GM23338 (cell line): ENCODE results near the gene SFTA2. TPM values are rescaled to one million over a fixed set of nuclear protein-coding genes. Genes with fewer than 3 reads are reported as not detected.

Source experiments
- ATAC-seq: fragments of 200-7000 bp; cut with Tn5 transposase; 3 replicates; pipeline ENCODE4 v1.9.1; 2020
- DNase-seq: peaks from one replicate; pipeline ENCODE4 v3.0.0-alpha.2; 2015; ENCODE audit warnings: low spot score
- H2AFZ ChIP-seq: fragments of 200-600 bp; sonication (generic); 2 replicates; pipeline ENCODE4 v1.8.0; 2016; ENCODE audit warnings: antibody characterized with exemption, mild to moderate bottlenecking, moderate library complexity
- H3F3A ChIP-seq: fragments of 200-600 bp; sonication (generic); replicated peaks from 2 replicates; pipeline ENCODE4 v1.8.0; 2017; ENCODE audit warnings: antibody characterized with exemption, mixed run types, low read depth
- H3K27ac ChIP-seq: fragments of 200-600 bp; sonication (generic); 2 replicates; pipeline ENCODE4 v1.6.1; 2016; ENCODE audit warnings: low read depth
- H3K27me3 ChIP-seq: fragments of 200-600 bp; sonication (generic); 2 replicates; pipeline ENCODE4 v1.8.0; 2016; ENCODE audit warnings: mild to moderate bottlenecking, mixed run types, moderate library complexity; ENCODE audit not compliant: insufficient read depth
- H3K36me3 ChIP-seq: fragments of 200-600 bp; sonication (generic); 2 replicates; pipeline ENCODE4 v1.8.0; 2016; ENCODE audit warnings: mild to moderate bottlenecking; ENCODE audit not compliant: insufficient read depth
- H3K4me1 ChIP-seq: fragments of 200-600 bp; sonication (generic); 2 replicates; pipeline ENCODE4 v1.8.0; 2016; ENCODE audit warnings: mild to moderate bottlenecking, moderate library complexity; ENCODE audit not compliant: insufficient read depth
- H3K4me2 ChIP-seq: fragments of 200-600 bp; sonication (generic); 2 replicates; pipeline ENCODE4 v1.7.1; 2017; ENCODE audit warnings: mixed run types
- H3K4me3 ChIP-seq: fragments of 200-600 bp; sonication (generic); 2 replicates; pipeline ENCODE4 v1.6.1; 2016; ENCODE audit warnings: mixed run types
- H3K79me2 ChIP-seq: fragments of 200-600 bp; sonication (generic); replicated peaks from 2 replicates; pipeline ENCODE4 v1.8.0; 2017; ENCODE audit warnings: mild to moderate bottlenecking; ENCODE audit not compliant: insufficient read depth
- H3K9me2 ChIP-seq: fragments of 200-600 bp; sonication (generic); 2 replicates; pipeline ENCODE4 v1.8.0; 2017; ENCODE audit not compliant: insufficient read depth
- H4K20me1 ChIP-seq: fragments of 200-600 bp; sonication (generic); replicated peaks from 2 replicates; pipeline ENCODE4 v1.8.0; 2017; ENCODE audit warnings: mild to moderate bottlenecking; ENCODE audit not compliant: insufficient read depth
- H3K27ac Mint-ChIP-seq: 2 replicates; pipeline ENCODE4 v1.8.0; 2020; ENCODE audit warnings: inconsistent platforms, mild to moderate bottlenecking, moderate library complexity, mixed read lengths
- H3K27me3 Mint-ChIP-seq: 3 replicates; pipeline ENCODE4 v1.8.0; 2022; ENCODE audit warnings: low read depth, mild to moderate bottlenecking, moderate library complexity, mixed read lengths, inconsistent platforms; ENCODE audit not compliant: insufficient read depth, poor library complexity
- H3K36me3 Mint-ChIP-seq: 3 replicates; pipeline ENCODE4 v1.8.0; 2021; ENCODE audit warnings: low read depth, mild to moderate bottlenecking, inconsistent platforms, moderate library complexity, mixed read lengths
- H3K4me1 Mint-ChIP-seq: 3 replicates; pipeline ENCODE4 v1.8.0; 2020; ENCODE audit warnings: mild to moderate bottlenecking, inconsistent platforms, mixed read lengths
- H3K4me3 Mint-ChIP-seq: 3 replicates; pipeline ENCODE4 v1.8.0; 2021; ENCODE audit warnings: moderate library complexity, mild to moderate bottlenecking, inconsistent platforms, mixed read lengths
- H3K9me3 Mint-ChIP-seq: 3 replicates; pipeline ENCODE4 v1.8.0; 2020; ENCODE audit warnings: moderate library complexity, mild to moderate bottlenecking, inconsistent platforms, mixed read lengths
- CREB1 ChIP-seq: fragments of 250-450 bp; sonication (Bioruptor Pico); IDR thresholded peaks from 2 replicates; pipeline ENCODE4 v1.5.0; 2020; ENCODE audit warnings: low read depth, mild to moderate bottlenecking, moderate library complexity
- EZH2 ChIP-seq: fragments of 200-600 bp; sonication (generic); IDR thresholded peaks from one replicate; pipeline ENCODE4 v1.8.0; 2017; ENCODE audit warnings: antibody characterized with exemption, mild to moderate bottlenecking, low read depth; ENCODE audit not compliant: unreplicated experiment
- JUNB ChIP-seq: IDR thresholded peaks from one replicate; pipeline ENCODE4 v1.6.1; 2016; ENCODE audit warnings: antibody characterized with exemption; ENCODE audit not compliant: unreplicated experiment
- POLR2AphosphoS5 ChIP-seq: IDR thresholded peaks from 2 replicates; pipeline ENCODE4 v1.6.1; 2016; ENCODE audit warnings: antibody characterized with exemption, low read depth
- REST ChIP-seq: IDR thresholded peaks from one replicate; pipeline ENCODE4 v1.6.1; 2018; ENCODE audit warnings: antibody characterized with exemption; ENCODE audit not compliant: unreplicated experiment
- STAT1 ChIP-seq: IDR thresholded peaks from one replicate; pipeline ENCODE4 v1.6.1; 2016; ENCODE audit warnings: antibody characterized with exemption; ENCODE audit not compliant: unreplicated experiment
- polyA plus RNA-seq: library from polyadenylated mRNA; unstranded; fragments of >200 nt; fragmentation: Nextera tagmentation; extraction: Ambion mirVana; gene quantifications from 2 replicates; pipeline ENCODE4 v1.2.1, GENCODE V29; 2016
- total RNA-seq: library from RNA; depleted of rRNA; stranded (reverse); fragments of >200 nt; shearing (Covaris generic); gene quantifications from 2 replicates; pipeline ENCODE4 v1.2.3, GENCODE V29; 2014

Gene SFTA2
- total and polyA plus RNA-seq, 2 experiments from 2014 or later: not detected

GRCh38 chr6:30882759-30883684, 48.9 kb downstream of the SFTA2 start:
- H3K4me3 ChIP-seq: peak overlapping the region; percentile 92
- no peak for TF ChIP-seq REST
- TF ChIP-seq EZH2: no peak
- no peak for TF ChIP-seq CREB1 (CRISPR knock-in tag)
- TF ChIP-seq POLR2AphosphoS5: peak; percentile 36; the same call in 1 of the 2 replicates
- peak overlapping the region; percentile 97 for H3K27ac ChIP-seq
- no peaks in the 10 kb centered on the region for H3K9me2 ChIP-seq
- H3F3A ChIP-seq: peaks cover 29% of the 10 kb centered on the region
- H3K27me3 ChIP-seq: no peaks in the 10 kb centered on the region
- peak; percentile 89 for DNase-seq
- peak overlapping the region; percentile 86 for H3K27ac Mint-ChIP-seq
- peaks cover 33% of the 10 kb centered on the region for H3K27me3 Mint-ChIP-seq
- peaks cover 53% of the 10 kb centered on the region for H3K4me1 ChIP-seq
- peaks cover 14% of the 10 kb centered on the region for H4K20me1 ChIP-seq
- peaks cover 75% of the 10 kb centered on the region for H3K4me1 Mint-ChIP-seq
- peaks cover 46% of the 10 kb centered on the region for H3K79me2 ChIP-seq
- peak overlapping the region; percentile 100 for H3K4me2 ChIP-seq
- H3K9me3 Mint-ChIP-seq: no peaks in the 10 kb centered on the region
- peak overlapping the region; percentile 79 for H3K4me3 Mint-ChIP-seq
- no peak overlapping the region for H2AFZ ChIP-seq
- H3K36me3 ChIP-seq: no peaks in the 10 kb centered on the region; the same call in 1 of the 2 replicates
- ATAC-seq: peak; percentile 34
- H3K36me3 Mint-ChIP-seq: peaks cover 2% of the 10 kb centered on the region; the same call in 2 of the 3 replicates

- H2AFZ ChIP-seq: no peak overlapping the region
- H3K36me3 ChIP-seq: no peaks in the 10 kb centered on the region; the same call in 1 of the 2 replicates
- H3K27ac Mint-ChIP-seq: peak overlapping the region; percentile 30; the same call in 1 of the 2 replicates
- peaks cover 39% of the 10 kb centered on the region for H3K79me2 ChIP-seq
- H3K9me3 Mint-ChIP-seq: no peaks in the 10 kb centered on the region
- no peaks in the 10 kb centered on the region for H3K27me3 ChIP-seq
- peaks cover 38% of the 10 kb centered on the region for H3K27me3 Mint-ChIP-seq
- peaks cover 8% of the 10 kb centered on the region for H4K20me1 ChIP-seq
- peak overlapping the region; percentile 79 for H3K4me3 Mint-ChIP-seq
- ATAC-seq: peak; percentile 1
- H3K4me1 Mint-ChIP-seq: peaks cover 74% of the 10 kb centered on the region
- H3K4me1 ChIP-seq: peaks cover 54% of the 10 kb centered on the region
- peaks cover 29% of the 10 kb centered on the region for H3F3A ChIP-seq
- peak overlapping the region; percentile 92 for H3K4me3 ChIP-seq
- no peaks in the 10 kb centered on the region for H3K9me2 ChIP-seq
- H3K27ac ChIP-seq: peak overlapping the region; percentile 97
- H3K36me3 Mint-ChIP-seq: peaks cover 2% of the 10 kb centered on the region; the same call in 2 of the 3 replicates
- DNase-seq: peak; percentile 85
- peak overlapping the region; percentile 100 for H3K4me2 ChIP-seq
- TF ChIP-seq STAT1: no peak
- no peak for TF ChIP-seq REST
- TF ChIP-seq JUNB: no peak
Measured at GRCh38 chr6:30882204-30882758, 49.7 kb downstream of the SFTA2 start.
